ENCODE results near the gene CGB2.

GRCh38 chr19:48988286-48988685 is 43.4 kb upstream of the CGB2 start:
- no peak for TF ChIP-seq CTCF (conservative IDR thresholded peaks at IDR 0.05)
- no peak for TF ChIP-seq EZH2 (IDR thresholded peaks at IDR 0.05; ENCODE audit: low read depth)

Data from PC-9 (cell line).